HT1080 (cell line): ENCODE measurements around the gene DSP. TPM values are rescaled to one million over a fixed set of nuclear protein-coding genes. Genes with fewer than 3 reads are reported as not detected.

ENCODE experiments used
- DNase-seq: peaks from one replicate; pipeline ENCODE4 v3.0.0-alpha.2; 2015; ENCODE audit warnings: low read depth
- total RNA-seq: library from RNA; depleted of rRNA; stranded (reverse); fragments of >200 nt; shearing (Covaris generic); gene quantifications from 2 replicates; pipeline ENCODE4 v1.2.3, GENCODE V29; 2014

DSP gene
- total RNA-seq, 1 experiment from 2014 or later = 4.3 TPM

DNA sequence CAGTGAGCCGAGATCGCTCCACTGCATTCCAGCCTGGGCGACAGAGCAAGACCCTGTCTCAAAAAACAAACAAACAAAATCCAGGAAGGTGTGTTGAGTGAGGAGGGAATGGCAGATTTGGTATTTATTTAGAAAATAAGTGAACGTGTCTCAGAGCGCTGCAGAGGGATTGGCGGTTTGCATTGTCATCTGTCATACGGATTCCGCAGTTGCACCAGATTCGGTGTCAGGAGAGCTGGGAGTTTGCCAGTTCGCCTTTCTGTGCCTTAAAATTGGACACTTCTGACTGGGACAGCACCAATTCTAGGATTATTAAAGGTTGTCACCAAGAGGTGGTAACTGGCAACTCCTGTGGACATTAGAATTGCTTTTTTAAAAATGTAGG, 49.4 kb downstream of the DSP start:
- no peak for DNase-seq

- no peak for DNase-seq
Observed at GRCh38 chr6:7591770-7592169, 50.3 kb downstream of the DSP start.

DNA sequence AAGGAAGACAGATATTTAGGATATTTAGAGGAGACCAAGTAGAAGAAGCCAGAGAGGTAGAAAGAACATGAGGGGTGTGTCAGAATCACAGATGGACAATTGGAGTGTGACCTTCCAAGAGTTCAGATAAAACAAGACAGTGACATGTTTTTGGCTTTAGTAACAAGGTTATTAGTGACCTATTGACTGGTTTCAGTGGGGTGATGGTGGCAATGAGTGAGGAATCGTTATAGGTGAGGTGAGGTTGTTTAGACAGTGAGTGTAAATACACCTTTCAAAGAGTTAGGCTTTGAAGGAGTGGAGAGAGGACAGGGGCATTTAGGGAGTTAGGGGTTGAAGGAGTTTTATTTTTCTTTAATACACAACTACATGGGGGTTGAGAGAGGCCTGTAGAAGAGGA, 51.8 kb downstream of the DSP start:
- DNase-seq = no peak

GRCh38 chr6:7594579-7595125, 53.2 kb downstream of the DSP start:
- DNase-seq = no peak

DNA sequence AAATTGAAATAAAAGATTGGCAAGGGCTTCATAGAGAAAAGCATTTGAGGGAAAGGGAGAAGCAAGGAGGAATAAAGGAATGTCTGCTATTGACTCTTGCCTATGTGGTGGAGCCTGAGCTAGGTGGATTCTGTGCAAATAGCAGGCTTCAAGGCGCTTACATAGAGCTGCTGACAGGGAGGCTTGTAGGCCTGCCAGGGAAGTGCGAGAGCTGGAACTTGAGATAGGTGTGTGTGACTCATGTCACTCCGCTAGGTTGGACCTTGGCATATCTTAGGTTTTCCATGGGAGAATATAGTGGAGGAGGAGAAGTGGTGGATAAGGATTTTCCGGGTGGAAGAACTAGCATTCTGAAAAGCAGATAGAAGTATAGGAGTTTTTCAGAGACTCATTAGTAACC, 62.5 kb downstream of the DSP start:
- no peak for DNase-seq

GRCh38 chr6:7604506-7604905, 63.0 kb downstream of the DSP start:
- no peak for DNase-seq

DNA sequence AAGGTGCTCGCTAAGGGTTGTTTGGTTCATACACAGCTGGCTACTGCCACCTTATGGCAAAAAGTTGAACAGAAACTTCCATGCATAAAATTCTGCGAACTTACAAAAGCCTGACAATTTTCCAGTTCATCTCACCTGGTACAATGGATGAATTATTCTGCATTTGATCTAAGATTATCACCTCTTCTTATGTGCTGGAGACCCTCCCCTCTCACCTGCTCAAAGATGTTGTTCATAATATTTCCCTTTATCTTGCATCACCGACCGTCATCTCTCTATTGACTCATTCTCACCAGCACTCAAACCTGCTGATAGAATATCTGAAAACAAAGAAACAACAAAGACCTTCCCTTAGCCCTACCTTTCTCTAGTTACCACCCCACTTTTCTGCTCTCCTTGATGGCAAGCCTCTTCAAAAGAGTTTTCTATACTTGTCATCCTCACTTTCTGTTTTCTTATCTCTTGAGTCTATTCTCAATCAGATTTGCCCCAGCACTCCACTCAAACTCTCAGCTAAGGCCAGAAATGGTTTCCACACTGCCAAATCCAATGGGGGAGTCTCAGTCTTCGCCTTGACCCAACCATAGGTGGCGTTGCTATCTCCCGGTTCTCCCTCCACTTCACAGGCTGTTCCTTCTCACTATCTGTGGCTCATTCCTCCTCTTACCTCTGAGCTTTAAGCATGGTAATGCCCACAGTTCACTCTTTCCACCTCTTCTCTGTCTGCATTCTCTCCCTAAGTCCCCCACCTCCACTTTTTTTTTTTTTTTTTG, 74.3 kb downstream of the DSP start:
- peak; percentile 56 for DNase-seq

DNA sequence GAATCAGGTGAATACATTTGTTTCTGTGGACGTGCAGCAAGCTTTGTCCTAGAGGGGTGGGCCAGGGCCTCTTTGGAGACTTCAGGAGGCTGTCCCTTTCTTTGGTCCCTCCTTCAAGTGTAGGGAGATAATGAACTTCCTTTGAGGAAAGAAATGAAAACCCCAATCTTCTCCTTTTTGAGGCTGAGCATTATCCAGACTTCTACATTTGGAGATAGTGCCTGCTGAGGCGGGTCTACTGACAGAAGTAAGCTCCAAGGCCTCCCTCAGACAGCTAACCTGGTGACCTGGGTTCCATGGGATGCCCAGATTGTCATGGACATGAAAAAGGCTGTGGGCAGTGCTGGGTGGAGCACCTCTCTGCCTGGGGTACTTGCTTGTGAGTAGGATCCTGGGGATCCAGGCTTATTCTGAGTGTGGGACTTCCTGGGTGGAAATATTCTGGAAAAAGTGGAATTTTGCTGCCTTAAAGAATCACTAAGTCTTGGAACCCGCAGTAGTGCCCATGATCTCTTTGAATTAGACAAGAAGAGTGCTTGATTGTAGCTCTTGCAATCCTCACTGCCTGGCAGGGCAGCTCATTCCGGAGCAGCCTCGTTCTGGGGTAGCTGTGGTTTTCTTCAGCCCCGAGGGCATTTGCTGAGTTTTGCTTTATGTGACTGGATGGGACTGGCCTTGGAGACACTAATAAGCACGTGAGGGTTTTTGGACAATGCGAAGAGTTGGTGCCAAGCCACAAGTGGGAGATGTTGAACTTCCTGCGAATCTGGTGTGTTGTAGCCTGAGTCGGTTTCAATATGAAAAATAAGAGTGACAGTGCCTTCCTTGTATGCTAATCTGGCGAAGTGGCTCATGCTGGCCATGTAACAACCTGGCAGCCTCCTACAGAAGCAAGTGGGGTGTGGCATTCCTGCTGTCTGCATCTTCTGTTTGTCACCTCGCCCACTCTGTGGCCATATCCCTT, 76.6 kb downstream of the DSP start:
- DNase-seq = peak; percentile 88

- no peak for DNase-seq
Observed at GRCh38 chr6:7621761-7622160, 80.3 kb downstream of the DSP start.

- DNase-seq = no peak
Observed at GRCh38 chr6:7624796-7625710, 83.6 kb downstream of the DSP start.

- peak; percentile 59 for DNase-seq
Observed at GRCh38 chr6:7628479-7628878, 87.0 kb downstream of the DSP start.

DNA sequence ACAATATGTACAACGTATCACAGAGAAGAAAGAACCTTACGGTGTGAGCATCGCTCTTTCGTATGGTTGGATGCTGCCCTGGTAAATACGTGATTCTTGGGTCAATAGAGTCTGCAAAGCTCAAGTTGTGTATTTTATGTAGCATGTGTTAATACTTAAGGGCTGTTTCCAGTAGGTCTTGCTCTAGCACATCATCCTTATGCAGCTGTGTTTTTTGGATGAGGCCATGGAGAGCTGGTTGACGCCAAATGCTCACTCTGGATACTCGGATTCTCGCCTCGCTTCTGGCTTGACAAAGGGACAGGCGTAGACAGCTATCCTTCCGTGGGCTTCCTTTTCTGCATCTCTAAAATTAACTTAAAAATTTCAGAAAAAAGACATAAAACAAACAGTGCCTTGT, 87.4 kb downstream of the DSP start:
- DNase-seq = no peak

GRCh38 chr6:7629321-7629720, 87.8 kb downstream of the DSP start:
- DNase-seq = no peak

GRCh38 chr6:7630792-7631191, 89.3 kb downstream of the DSP start:
- no peak for DNase-seq

DNA sequence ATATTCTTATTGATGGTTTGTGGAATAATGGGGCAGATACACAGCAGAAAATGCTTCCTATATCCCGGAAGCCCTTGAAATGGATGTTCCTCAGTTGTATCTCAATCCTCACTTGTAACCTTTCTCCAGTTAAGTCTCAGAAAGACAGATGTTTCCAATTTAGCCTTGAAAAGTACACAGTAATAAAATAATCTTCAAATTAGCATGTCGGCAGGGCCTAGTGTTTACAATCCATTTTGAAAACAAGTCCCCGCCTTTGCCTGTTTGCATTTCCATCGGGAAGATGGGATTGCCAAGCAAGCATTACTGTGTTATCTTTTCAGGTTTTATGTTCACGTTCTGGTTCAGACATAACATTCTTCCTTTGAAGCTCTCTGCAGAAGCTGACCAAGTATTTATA, 90.0 kb downstream of the DSP start:
- no peak for DNase-seq

DNA sequence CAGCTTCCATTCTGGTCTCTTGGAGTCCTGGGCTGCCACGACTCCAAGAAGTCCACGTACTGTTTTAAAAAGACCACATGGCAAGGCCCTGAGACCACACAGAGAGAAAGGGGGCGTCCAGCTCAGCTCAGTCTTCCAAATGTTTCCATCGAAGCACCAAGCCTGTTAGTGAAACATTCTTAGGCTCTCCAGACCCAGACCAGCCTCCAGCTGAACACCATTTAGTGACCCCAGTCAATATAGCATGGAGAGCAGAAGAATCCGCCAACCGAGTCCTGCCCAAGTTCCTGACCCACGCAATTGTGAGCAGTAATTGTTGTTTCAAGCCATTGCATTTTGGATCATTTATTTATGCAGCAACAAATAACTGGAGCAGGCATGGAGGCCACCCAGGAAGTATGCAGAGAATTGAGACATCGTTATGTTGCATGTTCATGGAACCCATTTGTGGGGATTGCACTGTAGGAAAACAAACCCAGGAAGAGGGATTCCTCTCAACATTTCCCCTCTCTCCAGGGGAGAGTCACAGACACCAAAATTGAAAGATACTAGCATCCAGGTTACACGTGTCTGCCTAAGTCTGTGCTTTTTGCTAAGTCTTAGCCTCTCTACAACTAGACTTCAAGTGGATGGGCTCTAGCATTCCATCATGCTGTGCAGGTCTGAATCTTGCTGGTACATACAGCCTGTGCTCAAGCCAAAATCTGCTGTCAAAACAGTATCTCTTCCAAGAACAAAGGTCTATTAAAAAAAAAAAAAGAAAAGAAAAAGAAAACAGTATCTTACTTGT, 91.2 kb downstream of the DSP start:
- no peak for DNase-seq

- no peak for DNase-seq
Observed at GRCh38 chr6:7633361-7633760, 91.9 kb downstream of the DSP start.

GRCh38 chr6:7636151-7636550, 94.7 kb downstream of the DSP start:
- peak; percentile 82 for DNase-seq
